Activated CD4-positive, CD25-positive, alpha-beta regulatory T cell treated with anti-CD3 and anti-CD28 coated beads, Interleukin-2, amount 50 U/mL, for 16 hours (primary cell): ENCODE measurements around the gene NTF3.

Experiments used
- DNase-seq: peaks from one replicate; pipeline ENCODE4 v3.0.0-alpha.2; 2020; ENCODE audit warnings: low read depth, low spot score

Gene NTF3

GRCh38 chr12:5430641-5431603 is 986 bp upstream of the NTF3 start:
- DNase-seq = no peak

- no peak for DNase-seq
These were observed 1.4 kb downstream of the NTF3 start for GRCh38 chr12:5433081-5433844.

GRCh38 chr12:5433845-5434646 is 2.1 kb downstream of the NTF3 start:
- no peak for DNase-seq

- DNase-seq = no peak
These were observed 3.0 kb downstream of the NTF3 start for GRCh38 chr12:5434647-5435560.

GRCh38 chr12:5437182-5437583 is 5.3 kb downstream of the NTF3 start:
- DNase-seq = no peak

- DNase-seq = no peak
These were observed 5.7 kb downstream of the NTF3 start for GRCh38 chr12:5437589-5437988.

- no peak for DNase-seq
These were observed 6.8 kb downstream of the NTF3 start for GRCh38 chr12:5438671-5439200.

- no peak for DNase-seq
These were observed 7.5 kb downstream of the NTF3 start for GRCh38 chr12:5439371-5439771.

GRCh38 chr12:5439788-5440300 is 7.9 kb downstream of the NTF3 start:
- DNase-seq = no peak

- DNase-seq = no peak
These were observed 9.1 kb downstream of the NTF3 start for GRCh38 chr12:5440978-5441377.

GRCh38 chr12:5441497-5442236 is 9.8 kb downstream of the NTF3 start:
- no peak for DNase-seq

- no peak for DNase-seq
These were observed 10.5 kb downstream of the NTF3 start for GRCh38 chr12:5442251-5443006.

GRCh38 chr12:5444520-5444919 is 12.6 kb downstream of the NTF3 start:
- no peak for DNase-seq

- no peak for DNase-seq
These were observed 15.4 kb downstream of the NTF3 start for GRCh38 chr12:5447320-5447719.

- no peak for DNase-seq
These were observed 19.3 kb downstream of the NTF3 start for GRCh38 chr12:5451251-5451650.

- no peak for DNase-seq
These were observed 20.7 kb downstream of the NTF3 start for GRCh38 chr12:5452569-5452968.

- no peak for DNase-seq
These were observed 21.6 kb downstream of the NTF3 start for GRCh38 chr12:5453466-5453865.

GRCh38 chr12:5455045-5455444 is 23.1 kb downstream of the NTF3 start:
- DNase-seq = no peak

GRCh38 chr12:5456030-5456429 is 24.1 kb downstream of the NTF3 start:
- no peak for DNase-seq
